Measurements from ENCODE around the gene MBTPS2. TPM values are rescaled to one million over a fixed set of nuclear protein-coding genes. Genes with fewer than 3 reads are reported as not detected.

Gene MBTPS2
- total RNA-seq: 21.0 to 30.4 TPM (median 21.9 TPM) in 3 replicates
- long read RNA-seq, full-length matches to known transcripts: 73 of 89 reads
- long read RNA-seq, partial matches to known transcripts: 1 of 89 reads
- long read RNA-seq, other reads (novel, unspliced or antisense): 15 of 89 reads

GRCh38 chrX:21839334-21840192 is at the start of gene MBTPS2:
Gene MBTPS2, plus strand, starts transcription at chrX:21839617. Its CDS starts 118 bp downstream, at chrX:21839735.
- peak; percentile 95 for DNase-seq (ENCODE audit: low spot score)
- Mint-ChIP-seq H3K9me3 (ENCODE audit: low read depth) (no peaks in the 10 kb centered on the region), H3K36me3 (ENCODE audit: low read depth) (peaks cover 2% of the 10 kb centered on the region), H3K4me1 (ENCODE audit: low read depth) (peaks cover 22% of the 10 kb centered on the region), H3K27ac (ENCODE audit: unreplicated experiment) (peak within 1 kb of the TSS; percentile 89), H3K27me3 (ENCODE audit: low read depth) (no peaks in the 10 kb centered on the region), H3K4me3 (ENCODE audit: unreplicated experiment) (peak within 1 kb of the TSS; percentile 81)
- peak; percentile 74 for TF ChIP-seq CTCF (IDR thresholded peaks at IDR 0.05)

- DNase-seq (ENCODE audit: low spot score): no peak
- Mint-ChIP-seq H3K4me1 (ENCODE audit: low read depth) (peaks cover 43% of the 10 kb centered on the region), H3K36me3 (ENCODE audit: low read depth) (no peaks in the 10 kb centered on the region), H3K9me3 (ENCODE audit: low read depth) (no peaks in the 10 kb centered on the region), H3K27ac (ENCODE audit: unreplicated experiment) (peak overlapping the region; percentile 87), H3K27me3 (ENCODE audit: low read depth) (no peaks in the 10 kb centered on the region), H3K4me3 (ENCODE audit: unreplicated experiment) (no peak overlapping the region)
- peak; percentile 30 for TF ChIP-seq CTCF (IDR thresholded peaks at IDR 0.05)
These were observed 40.7 kb upstream of the MBTPS2 start for GRCh38 chrX:21798677-21799219.

- DNase-seq (ENCODE audit: low spot score): no peak
- no peak for TF ChIP-seq CTCF (IDR thresholded peaks at IDR 0.05)
- H3K4me3 Mint-ChIP-seq (ENCODE audit: unreplicated experiment): no peak overlapping the region
- H3K36me3 Mint-ChIP-seq (ENCODE audit: low read depth): no peaks in the 10 kb centered on the region
- H3K27me3 Mint-ChIP-seq (ENCODE audit: low read depth): no peaks in the 10 kb centered on the region
- peak overlapping the region; percentile 64 for H3K27ac Mint-ChIP-seq (ENCODE audit: unreplicated experiment)
- H3K9me3 Mint-ChIP-seq (ENCODE audit: low read depth): no peaks in the 10 kb centered on the region
- H3K4me1 Mint-ChIP-seq (ENCODE audit: low read depth): peaks cover 43% of the 10 kb centered on the region
These were observed 39.6 kb upstream of the MBTPS2 start for GRCh38 chrX:21799767-21800166.

- no peak for DNase-seq (ENCODE audit: low spot score)
- Mint-ChIP-seq H3K36me3 (ENCODE audit: low read depth) (no peaks in the 10 kb centered on the region), H3K27ac (ENCODE audit: unreplicated experiment) (no peak overlapping the region), H3K4me3 (ENCODE audit: unreplicated experiment) (no peak overlapping the region), H3K9me3 (ENCODE audit: low read depth) (no peaks in the 10 kb centered on the region), H3K4me1 (ENCODE audit: low read depth) (peaks cover 43% of the 10 kb centered on the region), H3K27me3 (ENCODE audit: low read depth) (no peaks in the 10 kb centered on the region)
- no peak for TF ChIP-seq CTCF (IDR thresholded peaks at IDR 0.05)
These were observed 39.1 kb upstream of the MBTPS2 start for GRCh38 chrX:21800344-21800770.

GRCh38 chrX:21802054-21802670 is 37.3 kb upstream of the MBTPS2 start:
- no peak for DNase-seq (ENCODE audit: low spot score)
- Mint-ChIP-seq H3K27me3 (ENCODE audit: low read depth) (peaks cover 1% of the 10 kb centered on the region), H3K4me1 (ENCODE audit: low read depth) (peaks cover 40% of the 10 kb centered on the region), H3K27ac (ENCODE audit: unreplicated experiment) (no peak overlapping the region), H3K36me3 (ENCODE audit: low read depth) (no peaks in the 10 kb centered on the region), H3K4me3 (ENCODE audit: unreplicated experiment) (no peak overlapping the region), H3K9me3 (ENCODE audit: low read depth) (no peaks in the 10 kb centered on the region)
- TF ChIP-seq CTCF (IDR thresholded peaks at IDR 0.05): no peak
